Upper lobe of left lung (tissue), 6 donors: ENCODE results near the gene AFF3. TPM values are rescaled to one million over a fixed set of nuclear protein-coding genes. Genes with fewer than 3 reads are reported as not detected.

Source experiments
- ATAC-seq, 2 donors: fragments of 200-7000 bp; cut with Tn5 transposase; one replicate each; pipeline ENCODE4 v1.9.1; 2022; ENCODE audit warnings: mild to moderate bottlenecking in 2 of 2, moderate library complexity in 2 of 2; ENCODE audit not compliant: low FRiP score in 2 of 2
- DNase-seq, 2 donors: peaks; one replicate each; pipeline ENCODE4 v3.0.0-alpha.2; 2019 to 2020
- H3K27ac ChIP-seq, 4 donors: fragments of 200-600 bp; sonication (generic); one replicate each; pipeline ENCODE4 v1.5.1; 2016 to 2019
- H3K27me3 ChIP-seq, 4 donors: fragments of 200-600 bp; sonication (generic); one replicate each; pipeline ENCODE4 v1.5.1; 2017 to 2019
- H3K36me3 ChIP-seq, 4 donors: fragments of 200-600 bp; sonication (generic); one replicate each; pipeline ENCODE4 v1.5.1; 2016 to 2019
- H3K4me1 ChIP-seq, 4 donors: fragments of 200-600 bp; sonication (generic); one replicate each; pipeline ENCODE4 v1.5.1; 2018 to 2019
- H3K4me3 ChIP-seq, 4 donors: fragments of 200-600 bp; sonication (generic); one replicate each; pipeline ENCODE4 v1.5.1; 2017 to 2019; ENCODE audit warnings: mild to moderate bottlenecking in 2 of 4, moderate library complexity in 1 of 4
- H3K9me3 ChIP-seq, 4 donors: fragments of 200-600 bp; sonication (generic); one replicate each; pipeline ENCODE4 v1.5.1; 2018 to 2019
- CTCF ChIP-seq, 6 experiments: fragments of 450-650 bp in 4 of 6; fragments of 200-600 bp in 2 of 6; sonication (generic) in 2 of 6; IDR thresholded peaks; one replicate each; pipeline ENCODE4 v1.5.1; 2016 to 2019; ENCODE audit warnings: antibody characterized with exemption in 6 of 6
- EP300 ChIP-seq, 4 donors: sonication (generic); formaldehyde crosslinking; IDR thresholded peaks; one replicate each; pipeline ENCODE4 v1.5.1; 2017; ENCODE audit warnings: antibody characterized with exemption in 4 of 4, control low read depth in 2 of 4
- POLR2A ChIP-seq, 4 donors: fragments of 450-650 bp; IDR thresholded peaks; one replicate each; pipeline ENCODE4 v1.5.1; 2016 to 2017; ENCODE audit warnings: antibody characterized with exemption in 4 of 4, mild to moderate bottlenecking in 2 of 4
- POLR2AphosphoS5 ChIP-seq, 2 donors: sonication (generic); formaldehyde crosslinking; IDR thresholded peaks; one replicate each; pipeline ENCODE4 v1.5.1; 2017; ENCODE audit warnings: antibody characterized with exemption in 2 of 2
- WGBS, 2 donors: methylation state at CpG; one replicate each; pipeline ENCODE4 v1.1.5; 2017 to 2018; 5-methylcytosine and 5-hydroxymethylcytosine counted together
- total RNA-seq, 6 donors: library from RNA; depleted of rRNA in 4 of 6; stranded (reverse); fragments of >200 nt in 4 of 6; gene quantifications; one replicate each; pipeline versions ENCODE4 v1.1.0 to v1.2.1, GENCODE V29; 2016 to 2021
- donor health status: DM: no; HTN: no; CAD: no; lungs with moderate emphysema.
- donor health status: DM: no; HTN: yes; CAD: no; lungs with severe emphysema.

AFF3 gene
- total RNA-seq, 6 donors from 2014 or later: 21.0 to 195 (median 47.9) TPM

DNA sequence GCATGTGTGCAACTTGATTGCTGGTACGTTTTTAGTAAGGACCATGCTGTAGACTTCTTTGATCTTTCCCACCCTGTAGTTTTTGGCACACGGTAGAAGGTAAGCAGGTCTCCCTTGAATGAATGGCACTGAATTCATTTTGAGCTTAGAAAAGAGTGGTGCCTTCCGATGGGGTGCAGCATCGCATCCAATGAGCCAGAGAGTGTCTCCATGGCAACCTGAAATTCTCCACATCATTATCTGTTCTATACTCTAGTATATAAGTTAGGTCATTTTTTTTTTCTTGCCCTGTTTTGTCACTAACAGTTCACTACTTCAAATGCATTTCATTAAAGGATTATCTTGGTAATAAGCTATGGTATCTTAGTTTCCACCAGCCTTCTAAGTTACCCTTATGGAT, 571.4 kb downstream of the AFF3 start:
- H3K9me3 ChIP-seq: no peaks in the 10 kb centered on the region
- H3K36me3 ChIP-seq: peaks cover 0 to 13% (median 6%) of the 10 kb centered on the region in 4 donors
- ATAC-seq: no peak
- H3K27me3 ChIP-seq: no peaks in the 10 kb centered on the region
- no peak overlapping the region for H3K4me3 ChIP-seq
- DNase-seq: no peak
- 92 to 94% methylated on average over 4 of the region's 4 CpGs for WGBS, 2 donors
- TF ChIP-seq POLR2AphosphoS5 (IDR thresholded peaks at IDR 0.05) (no peak), POLR2A (IDR thresholded peaks at IDR 0.05) (no peak), CTCF (IDR thresholded peaks at IDR 0.05) (no peak), EP300 (IDR thresholded peaks at IDR 0.05) (no peak)
- no peaks in the 10 kb centered on the region for H3K4me1 ChIP-seq
- no peak overlapping the region for H3K27ac ChIP-seq

GRCh38 chr2:99569386-99569785, 573.0 kb downstream of the AFF3 start:
- no peaks in the 10 kb centered on the region for H3K27me3 ChIP-seq
- H3K27ac ChIP-seq: no peak overlapping the region
- no peak overlapping the region for H3K4me3 ChIP-seq
- TF ChIP-seq CTCF (IDR thresholded peaks at IDR 0.05) (no peak), POLR2AphosphoS5 (IDR thresholded peaks at IDR 0.05) (no peak), POLR2A (IDR thresholded peaks at IDR 0.05) (no peak), EP300 (IDR thresholded peaks at IDR 0.05) (no peak)
- ATAC-seq (no peak), DNase-seq (no peak)
- WGBS, 2 donors: 88 to 89% methylated on average over 5 of the region's 5 CpGs
- H3K9me3 ChIP-seq: no peaks in the 10 kb centered on the region
- H3K4me1 ChIP-seq: no peaks in the 10 kb centered on the region
- H3K36me3 ChIP-seq: peaks cover 0 to 13% (median 6%) of the 10 kb centered on the region in 4 donors

DNA sequence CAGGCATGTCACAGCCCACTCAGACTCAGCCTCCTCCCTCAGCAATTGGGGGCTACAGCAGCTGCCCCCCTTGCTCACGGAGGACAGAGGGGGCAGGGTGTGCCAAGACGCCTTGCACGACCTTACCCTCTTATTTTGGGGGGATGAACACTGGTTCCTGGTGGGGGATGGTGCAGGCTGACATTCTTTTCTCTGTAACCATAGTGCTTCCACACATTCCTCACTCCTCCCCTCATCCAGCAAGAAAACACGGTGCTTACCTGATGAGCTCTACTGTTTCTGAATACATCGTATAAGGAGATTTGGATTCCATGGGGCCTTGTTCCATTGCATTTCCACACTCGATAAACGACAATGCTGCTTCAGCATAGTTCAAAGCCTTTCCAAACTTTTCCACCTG, 577.2 kb downstream of the AFF3 start:
- no peak for TF ChIP-seq CTCF (IDR thresholded peaks at IDR 0.05)
- no peak for TF ChIP-seq POLR2AphosphoS5 (IDR thresholded peaks at IDR 0.05)
- TF ChIP-seq POLR2A (IDR thresholded peaks at IDR 0.05): no peak
- no peak for TF ChIP-seq EP300 (IDR thresholded peaks at IDR 0.05)
- DNase-seq: no peak
- Histone ChIP-seq H3K4me1 (no peaks in the 10 kb centered on the region), H3K27ac (no peak overlapping the region), H3K36me3 (peaks cover 0 to 13% (median 0%) of the 10 kb centered on the region in 4 donors), H3K9me3 (no peaks in the 10 kb centered on the region), H3K4me3 (no peak overlapping the region), H3K27me3 (no peaks in the 10 kb centered on the region)
- WGBS, 2 donors: 95 to 98% methylated on average over 7 of the region's 7 CpGs
- ATAC-seq: no peak

DNA sequence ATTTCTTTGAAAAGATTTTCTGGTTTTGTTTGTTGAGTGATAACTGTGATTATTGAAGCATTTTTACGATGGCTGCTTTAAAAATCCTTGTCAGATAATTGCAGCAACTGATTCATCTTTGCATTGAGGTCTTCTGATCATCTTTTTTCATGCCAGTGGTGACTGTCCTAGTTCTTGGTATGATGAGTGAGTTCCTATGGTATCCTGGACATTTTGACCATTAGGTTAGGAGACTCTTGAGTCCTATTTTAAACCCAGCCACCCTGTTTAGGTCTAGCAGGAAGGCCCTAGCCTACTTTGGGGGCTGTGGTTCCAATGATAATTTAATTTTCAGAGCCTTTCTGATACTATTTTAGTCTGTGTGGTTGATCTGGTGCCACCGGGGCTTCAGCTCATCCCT, 579.9 kb downstream of the AFF3 start:
- TF ChIP-seq CTCF (IDR thresholded peaks at IDR 0.05): no peak
- no peak for TF ChIP-seq POLR2A (IDR thresholded peaks at IDR 0.05)
- no peak for TF ChIP-seq POLR2AphosphoS5 (IDR thresholded peaks at IDR 0.05)
- no peak for TF ChIP-seq EP300 (IDR thresholded peaks at IDR 0.05)
- WGBS, 2 donors: 98 to 100% methylated on average over 2 of the region's 2 CpGs
- Histone ChIP-seq H3K27me3 (no peaks in the 10 kb centered on the region), H3K9me3 (no peaks in the 10 kb centered on the region), H3K27ac (no peak overlapping the region), H3K4me1 (no peaks in the 10 kb centered on the region), H3K4me3 (no peak overlapping the region), H3K36me3 (peaks cover 0 to 11% (median 0%) of the 10 kb centered on the region in 4 donors)
- ATAC-seq (no peak), DNase-seq (no peak)

DNA sequence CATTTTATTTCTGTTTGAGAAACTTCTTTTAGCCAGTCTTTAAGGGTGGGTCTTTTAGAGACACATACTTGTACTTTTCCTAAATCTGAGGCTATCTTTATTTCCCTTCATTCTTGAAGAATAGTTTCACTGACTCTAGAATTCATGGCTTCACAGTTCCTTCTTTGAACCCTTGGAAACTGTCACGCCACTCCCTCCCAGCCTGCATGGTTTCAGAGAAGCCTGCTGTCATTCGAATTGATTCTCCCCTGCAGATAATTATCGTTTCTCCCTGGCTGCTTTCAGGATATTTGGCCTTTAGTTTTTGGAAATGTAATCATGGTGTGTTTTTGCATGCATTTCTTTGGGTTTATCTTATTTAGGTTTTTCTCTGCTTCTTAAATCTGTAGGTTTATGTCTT, 580.6 kb downstream of the AFF3 start:
- H3K4me3 ChIP-seq: no peak overlapping the region
- 85 to 87% methylated on average over 3 of the region's 3 CpGs for WGBS, 2 donors
- no peaks in the 10 kb centered on the region for H3K27me3 ChIP-seq
- H3K9me3 ChIP-seq: no peaks in the 10 kb centered on the region
- ATAC-seq: no peak
- peaks cover 0 to 8% (median 0%) of the 10 kb centered on the region in 4 donors for H3K36me3 ChIP-seq
- no peak for DNase-seq
- TF ChIP-seq EP300 (IDR thresholded peaks at IDR 0.05) (no peak), POLR2A (IDR thresholded peaks at IDR 0.05) (no peak), POLR2AphosphoS5 (IDR thresholded peaks at IDR 0.05) (no peak), CTCF (IDR thresholded peaks at IDR 0.05) (no peak)
- H3K4me1 ChIP-seq: no peaks in the 10 kb centered on the region
- no peak overlapping the region for H3K27ac ChIP-seq
